HG02938 (cell line): Measurements from ENCODE around the gene SYNGR4.
"Not testable (repeated sequence)": the region's sequence is repeated elsewhere in the genome, so short reads cannot be mapped to it uniquely, and the experiment has no call there.

Experiments used
- ATAC-seq: cut with Tn5 transposase; IDR thresholded peaks from one replicate; pipeline ENCODE4 v1.9.1; 2021; ENCODE audit warnings: mild to moderate bottlenecking, moderate library complexity; ENCODE audit not compliant: unreplicated experiment

SYNGR4 gene

GRCh38 chr19:48370955-48371354 is 6.8 kb downstream of the SYNGR4 start:
- no peak for ATAC-seq

GRCh38 chr19:48371367-48371766 is 7.2 kb downstream of the SYNGR4 start:
- ATAC-seq = no peak

- ATAC-seq = not testable (repeated sequence)
Observed at GRCh38 chr19:48371771-48372170, 7.6 kb downstream of the SYNGR4 start.

- no peak for ATAC-seq
Observed at GRCh38 chr19:48372904-48373303, 8.7 kb downstream of the SYNGR4 start.

DNA sequence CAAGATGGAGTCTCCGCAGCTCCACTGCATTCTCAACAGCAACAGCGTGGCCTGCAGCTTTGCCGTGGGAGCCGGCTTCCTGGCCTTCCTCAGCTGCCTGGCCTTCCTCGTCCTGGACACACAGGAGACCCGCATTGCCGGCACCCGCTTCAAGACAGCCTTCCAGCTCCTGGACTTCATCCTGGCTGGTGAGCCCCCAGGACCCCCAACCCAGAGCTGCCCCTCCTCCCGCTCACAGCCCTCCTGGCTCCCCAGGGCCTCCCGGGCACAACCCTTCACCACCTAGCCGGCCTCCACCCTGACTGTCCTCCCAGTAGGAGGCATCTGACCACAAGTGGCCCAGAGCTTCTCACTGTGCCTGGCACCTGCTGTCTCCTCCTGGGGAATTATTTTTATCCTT is 9.4 kb downstream of the SYNGR4 start:
- ATAC-seq = no peak

GRCh38 chr19:48378194-48378570 is 14.0 kb downstream of the SYNGR4 start:
- ATAC-seq = no peak

- no peak for ATAC-seq
Observed at GRCh38 chr19:48379058-48379457, 14.9 kb downstream of the SYNGR4 start.

DNA sequence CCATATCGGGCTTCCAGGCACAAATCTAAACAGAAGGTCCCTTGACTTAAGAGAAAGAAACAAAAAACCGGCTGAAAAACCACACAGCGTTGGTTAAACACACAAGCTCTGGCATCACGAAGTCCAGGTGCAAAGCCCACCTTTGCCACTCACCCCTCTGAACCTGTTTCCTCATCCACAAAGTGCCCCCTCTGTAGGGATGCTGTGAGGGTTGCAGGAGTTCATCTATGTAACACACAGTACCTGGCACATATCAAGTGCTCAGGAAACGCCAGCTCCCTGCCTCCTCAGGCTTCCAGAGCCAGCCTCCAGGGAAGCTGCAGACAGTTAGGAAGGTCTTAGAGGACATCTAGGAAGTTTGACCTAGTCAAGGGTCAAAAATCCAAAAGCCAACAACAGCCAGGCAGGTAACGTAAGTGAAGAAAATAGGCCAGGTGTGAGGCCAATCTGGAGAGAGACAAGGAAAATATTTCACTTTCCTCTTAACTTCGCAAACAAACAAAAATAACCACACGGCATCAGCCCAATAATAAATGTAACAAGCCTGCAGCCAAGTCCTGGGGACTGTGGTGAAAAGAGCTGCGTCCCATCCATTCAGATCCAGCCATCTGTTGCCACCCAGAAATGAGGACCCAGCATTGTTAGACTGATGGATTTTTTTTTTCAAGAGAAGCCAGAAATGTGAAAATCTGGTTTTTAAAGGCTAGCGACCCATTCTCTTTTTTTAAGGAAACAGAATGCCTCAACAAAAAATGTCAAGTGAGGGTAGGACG is 17.2 kb downstream of the SYNGR4 start:
- no peak for ATAC-seq

GRCh38 chr19:48382286-48382685 is 18.1 kb downstream of the SYNGR4 start:
- ATAC-seq = no peak

GRCh38 chr19:48385461-48386087 is 21.4 kb downstream of the SYNGR4 start:
- ATAC-seq = no peak

GRCh38 chr19:48386981-48387380 is 22.8 kb downstream of the SYNGR4 start:
- no peak for ATAC-seq

DNA sequence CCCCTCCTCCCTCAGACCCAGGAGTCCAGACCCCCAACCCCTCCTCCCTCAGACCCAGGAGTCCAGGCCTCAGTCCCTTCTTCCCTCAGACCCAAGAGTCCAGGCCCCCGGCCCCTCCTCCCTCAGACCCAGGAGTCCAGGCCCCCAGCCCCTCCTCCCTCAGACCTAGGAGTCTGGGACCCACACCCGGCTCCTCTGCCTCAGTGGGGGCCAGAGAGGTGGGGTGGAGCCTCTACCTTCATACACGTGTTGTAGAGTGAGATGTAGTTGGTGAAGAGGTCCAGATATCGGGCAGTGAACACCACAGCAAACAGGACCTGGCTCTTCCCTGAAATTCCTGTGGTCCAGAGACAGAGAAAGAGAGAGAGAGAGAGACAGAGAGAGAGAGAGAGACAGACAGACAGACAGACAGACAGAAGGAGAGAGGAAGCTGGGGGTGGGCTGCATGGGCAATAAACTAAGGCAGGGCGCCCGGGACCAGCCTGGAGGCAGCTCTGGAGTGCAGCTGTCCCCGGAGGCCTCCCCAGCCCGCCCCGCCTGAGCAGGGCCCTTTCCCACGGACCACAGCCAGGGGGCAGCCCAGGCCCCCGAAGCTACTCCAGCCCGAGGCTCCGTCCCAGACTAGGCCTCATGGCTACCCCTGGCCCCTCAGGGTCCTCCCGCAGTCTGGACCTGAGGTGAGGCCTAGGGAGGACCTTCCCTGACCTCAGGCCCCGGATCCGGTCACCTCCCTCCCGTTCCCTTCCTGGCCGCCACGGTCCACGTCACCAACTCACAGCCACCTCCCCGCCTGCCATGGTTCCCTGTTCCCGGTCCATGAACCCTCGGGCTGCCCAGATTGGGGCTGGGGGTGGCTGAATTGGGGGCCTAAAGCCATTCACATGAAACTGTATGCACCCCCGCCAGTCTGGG is 26.3 kb downstream of the SYNGR4 start:
- ATAC-seq = no peak

- no peak for ATAC-seq
Observed at GRCh38 chr19:48391100-48392005, 27.2 kb downstream of the SYNGR4 start, which contains the start of gene KDELR1. Gene KDELR1, minus strand, starts transcription at chr19:48391551. Its CDS starts 193 bp downstream, at chr19:48391358.

DNA sequence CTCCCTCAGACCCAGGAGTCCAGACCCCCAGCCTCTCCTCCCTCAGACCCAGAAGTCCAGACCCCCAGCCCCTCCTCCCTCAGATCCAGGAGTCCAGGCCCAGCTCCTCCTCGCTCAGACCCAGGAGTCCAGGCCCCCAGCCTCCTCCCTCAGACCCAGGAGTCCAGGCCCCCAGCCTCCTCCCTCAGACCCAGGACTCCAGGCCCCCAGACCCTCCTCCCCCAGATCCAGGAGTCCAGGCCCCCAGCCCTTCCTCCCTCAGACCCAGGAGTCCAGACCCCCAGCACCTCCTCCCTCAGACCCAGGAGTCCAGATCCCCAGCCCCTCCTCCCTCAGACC is 27.8 kb downstream of the SYNGR4 start:
- ATAC-seq = not testable (repeated sequence)

DNA sequence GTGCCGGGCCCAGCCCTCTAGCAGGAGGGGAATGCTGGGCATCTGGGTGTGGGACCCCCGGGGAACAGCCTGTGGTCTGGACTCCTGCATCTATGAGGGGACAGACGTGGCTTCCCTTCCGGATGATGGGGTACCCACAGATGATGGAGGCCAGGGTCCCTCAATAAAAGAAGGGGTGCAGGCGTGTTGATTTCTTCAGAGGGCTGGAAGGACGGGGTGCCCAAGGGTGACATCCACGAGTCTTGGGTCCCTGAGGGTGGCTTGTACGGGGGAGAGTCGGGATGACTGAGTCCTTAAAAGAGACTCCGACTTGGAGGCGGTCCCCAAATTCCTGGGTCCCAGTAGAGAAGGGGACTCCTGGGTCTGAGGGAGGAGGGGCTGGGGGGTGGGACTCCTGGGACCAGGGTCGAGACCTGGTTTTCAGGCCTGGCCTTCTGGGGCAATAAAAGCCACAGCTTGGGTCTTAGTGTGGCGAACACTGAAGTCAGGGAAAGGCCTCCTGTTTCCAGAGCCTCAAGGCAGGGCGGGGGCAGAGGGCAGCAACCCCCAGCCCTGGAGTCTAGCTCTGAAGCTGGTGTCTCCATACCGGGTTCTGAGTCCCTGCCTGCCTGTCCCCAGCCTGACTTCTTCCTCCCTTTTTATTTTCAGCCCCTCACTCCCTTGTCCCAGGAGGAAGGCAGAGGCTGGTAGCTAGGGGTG is 28.8 kb downstream of the SYNGR4 start:
- no peak for ATAC-seq

DNA sequence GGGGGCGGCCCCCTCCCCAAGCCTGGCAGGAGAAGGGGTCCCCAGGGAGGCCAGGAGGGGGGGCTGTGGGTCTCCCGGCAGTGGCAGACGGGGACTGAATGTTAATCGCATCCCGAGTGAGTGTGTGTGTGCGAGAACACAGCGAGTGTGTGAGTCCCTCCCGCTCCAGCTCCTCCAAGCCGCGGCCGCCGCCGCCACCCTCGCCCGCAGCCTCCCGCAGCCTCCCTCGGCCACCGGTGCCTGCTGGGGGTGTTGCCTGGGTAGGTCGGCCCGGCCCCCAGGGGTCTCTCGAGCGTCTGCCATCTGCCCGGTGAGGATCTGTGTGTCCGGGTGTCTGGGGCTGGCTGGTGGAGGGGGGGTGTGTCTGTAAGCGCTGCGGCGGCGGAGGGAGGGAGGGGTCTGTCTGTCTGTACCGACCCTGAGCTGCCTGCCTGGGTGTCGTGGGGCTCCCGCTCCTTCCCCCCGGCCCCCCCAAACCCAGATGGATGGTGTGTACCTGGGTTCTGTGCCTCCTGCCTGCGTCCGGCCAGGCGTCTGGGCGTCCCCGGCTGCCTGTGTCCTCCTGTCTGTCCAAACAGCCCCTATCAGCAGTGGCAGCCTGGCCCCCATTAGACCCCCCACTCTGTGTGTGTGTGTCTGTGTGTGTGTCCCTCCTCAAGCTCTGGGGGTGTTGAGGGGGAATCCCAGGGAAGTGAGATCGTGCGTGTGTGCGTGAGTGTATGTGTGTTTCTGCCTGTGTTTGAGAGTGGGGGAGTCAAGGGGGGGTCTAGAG is 29.6 kb downstream of the SYNGR4 start, which contains the start of gene GRIN2D:
TSS of gene GRIN2D (plus strand) at position 110 of the 772 bp plus-strand sequence. CDS start 4,725 bp downstream, outside the sequence.
- ATAC-seq = no peak

GRCh38 chr19:48394331-48395169 is 30.4 kb downstream of the SYNGR4 start:
- no peak for ATAC-seq

- no peak for ATAC-seq
Observed at GRCh38 chr19:48395170-48395455, 30.9 kb downstream of the SYNGR4 start.
